K562 (cell line): ENCODE measurements around the gene ATXN10.

Experiments
- CC2D1A ChIP-seq: fragments of 450-650 bp; IDR thresholded peaks from 2 replicates; pipeline ENCODE4 v1.6.1; 2017; ENCODE audit warnings: mild to moderate bottlenecking
- CEBPB ChIP-seq: fragments of 450-650 bp; IDR thresholded peaks from 2 replicates; pipeline ENCODE4 v1.6.1; 2016; ENCODE audit warnings: missing genetic modification characterization, missing compliant biosample characterization
- EP300 ChIP-seq: IDR thresholded peaks from 2 replicates; pipeline ENCODE4 v1.6.1; 2012; ENCODE audit warnings: low read length, improper control_type of control experiment
- SRSF9 ChIP-seq: fragments of 200-400 bp; formaldehyde crosslinking; IDR thresholded peaks from 2 replicates; pipeline ENCODE4 v1.6.1; 2017; ENCODE audit warnings: low read depth, low read length, borderline replicate concordance
- ZNF124 ChIP-seq: sonication (generic); formaldehyde crosslinking; IDR thresholded peaks from 2 replicates; pipeline ENCODE4 v1.8.1; 2022; ENCODE audit warnings: missing genetic modification reagents
- ZNF717 ChIP-seq: fragments of 250-450 bp; sonication (Bioruptor Pico); IDR thresholded peaks from 2 replicates; pipeline ENCODE4 v1.5.0; 2021

DNA sequence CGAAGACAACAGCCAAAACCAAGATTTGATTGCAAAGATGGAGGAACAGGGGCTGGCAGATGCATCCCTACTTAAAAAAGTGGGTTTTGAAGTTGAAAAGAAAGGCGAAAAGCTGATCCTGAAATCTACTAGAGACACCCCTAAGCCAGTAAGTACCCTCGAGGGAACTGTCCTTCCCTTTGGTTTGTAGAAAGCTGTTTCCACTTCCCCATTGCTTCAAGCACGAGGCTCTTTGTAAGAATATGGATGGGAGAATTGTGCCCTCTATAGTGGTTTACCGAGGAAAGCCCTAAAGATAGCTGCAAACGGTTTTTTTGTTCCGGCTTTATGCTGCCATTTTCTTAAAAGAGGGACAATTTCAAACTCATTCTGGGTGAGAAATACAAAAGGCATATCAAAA lies 171.4 kb downstream of the ATXN10 start:
- TF ChIP-seq CC2D1A (no peak), EP300 (no peak), ZNF717 (no peak), SRSF9 (no peak), ZNF124 (CRISPR knock-in tag) (no peak), CEBPB (no peak)
